ENCODE measurements around the gene EIF4B. TPM values are rescaled to one million over a fixed set of nuclear protein-coding genes. Genes with fewer than 3 reads are reported as not detected.

EIF4B gene
- total and polyA plus RNA-seq, 2 donors (not counting 1 experiment from before 2014, with no cell fraction given) = 252 to 674 TPM

DNA sequence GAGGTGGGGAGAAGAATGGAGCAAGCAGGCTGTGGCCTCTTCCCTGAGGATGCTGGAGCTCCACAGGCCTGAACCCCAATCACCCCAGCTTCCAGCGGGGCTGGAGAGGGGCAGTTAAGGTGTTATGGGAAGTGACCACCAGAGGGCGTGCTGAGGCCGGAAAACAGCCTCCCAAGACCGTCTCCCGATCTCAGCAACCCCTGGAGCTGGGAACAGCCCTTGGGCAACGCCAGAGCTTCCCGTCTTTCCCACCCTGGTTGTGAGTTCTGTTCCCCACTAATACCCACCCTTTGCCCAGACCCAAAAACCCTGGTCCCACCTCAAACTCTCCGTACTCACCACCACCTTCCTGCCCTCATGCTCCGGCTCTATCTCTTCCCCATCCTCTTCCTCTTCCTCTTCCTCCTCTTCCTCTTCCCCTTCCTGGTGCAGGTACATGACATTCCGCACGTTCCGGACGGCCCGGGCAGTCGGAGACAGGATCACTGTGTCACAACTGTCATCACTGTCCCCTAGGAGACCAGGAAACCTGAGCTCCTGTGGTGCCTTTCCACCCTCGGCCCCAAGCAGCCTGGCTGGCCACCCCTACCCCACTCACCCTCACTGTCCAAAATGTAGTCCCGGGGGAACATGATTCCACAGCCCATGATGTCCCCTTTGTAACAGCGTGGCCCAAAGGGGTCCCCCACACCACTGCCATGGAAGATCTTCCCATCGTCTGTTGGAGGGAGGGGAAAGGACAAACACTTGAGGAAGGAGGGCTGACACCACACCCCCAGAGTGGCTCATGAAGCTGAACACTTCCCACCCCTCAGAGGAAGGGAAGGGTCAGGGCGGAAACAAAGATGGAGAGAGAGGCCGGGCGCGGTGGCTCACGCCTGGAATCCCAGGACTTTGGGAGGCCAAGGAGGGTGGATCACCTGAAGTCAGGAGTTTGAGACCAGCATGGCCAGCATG, 60.0 kb downstream of the EIF4B start:
- Mint-ChIP-seq H3K4me1 (peaks cover 5% of the 10 kb centered on the region), H3K27me3 (no peaks in the 10 kb centered on the region), H3K4me3 (no peak overlapping the region), H3K9me3 (ENCODE audit: insufficient read depth) (no peaks in the 10 kb centered on the region), H3K27ac (peak overlapping the region; percentile 26)
- H3K9me3 ChIP-seq (ENCODE audit: control extremely low read depth in 1 of 3, control insufficient read depth in 2 of 3, insufficient read depth in 1 of 3, low read length in 2 of 3) = peaks cover 0 to 3% (median 0%) of the 10 kb centered on the region in 3 donors
- intact Hi-C loops (cut with micrococcal nuclease) = loop anchor here (1.0 to 5.0 kb wide), 3 partner anchors 13 to 131 kb away; partner anchors contain the start of gene SPRYD3
- H3K36me3 ChIP-seq (replicated peaks in 1 of 2; ENCODE audit: control extremely low read depth in 1 of 2, control insufficient read depth in 1 of 2, extremely low read depth in 1 of 2, insufficient read depth in 2 of 2, low read length in 1 of 2) = peaks cover 0 to 63% of the 10 kb centered on the region in 2 experiments
- no peak overlapping the region for H3K9ac ChIP-seq (ENCODE audit: low read length)
- no peak overlapping the region for H3K4me2 ChIP-seq (replicated peaks; ENCODE audit: low read depth, low read length, poor library complexity, severe bottlenecking)
- ATAC-seq (ENCODE audit: low read depth) (peak; percentile 75), DNase-seq (peak; percentile 77)
- POLR2A ChIA-PET = interaction anchor here (0.5 to 2.6 kb wide), 3 partner anchors 13 to 131 kb away, joined by 3 to 7 read pairs (median 5); partner anchors contain the start of gene SPRYD3
- no peaks in the 10 kb centered on the region for H3K27me3 ChIP-seq (replicated peaks in 1 of 4; ENCODE audit: control extremely low read depth in 1 of 4, control insufficient read depth in 3 of 4, insufficient read depth in 4 of 4, low read length in 3 of 4)
- CTCF ChIA-PET = interaction anchor here (0.6 to 14.1 kb wide), 34 partner anchors 10 to 703 kb away, joined by 3 to 344 read pairs (median 5); partner anchors contain the start of genes AAAS, CSAD, EIF4B and IGFBP6
- no peak overlapping the region for H3K27ac ChIP-seq (ENCODE audit: low read length in 2 of 2)
- TF ChIP-seq CTCF (IDR thresholded peaks at IDR 0.05) (peak; percentile 87), EZH2 (IDR thresholded peaks at IDR 0.05; ENCODE audit: borderline replicate concordance, insufficient read depth, low read depth, low read length, poor library complexity, severe bottlenecking) (no peak)
- H2AFZ ChIP-seq (ENCODE audit: insufficient read depth, low read depth, low read length, poor library complexity, severe bottlenecking) = no peak overlapping the region
- 43% methylated on average over 16 of the region's 24 CpGs for WGBS (ENCODE audit: insufficient coverage)
- peaks cover 0 to 2% of the 10 kb centered on the region in 2 donors for H3K4me1 ChIP-seq (ENCODE audit: control insufficient read depth in 2 of 2, insufficient read depth in 2 of 2, low read length in 2 of 2)
- H4K20me1 ChIP-seq (ENCODE audit: control insufficient read depth, insufficient read depth, low read length, poor library complexity, severe bottlenecking) = peaks cover 28% of the 10 kb centered on the region
- no peaks in the 10 kb centered on the region for H3K79me2 ChIP-seq (ENCODE audit: control insufficient read depth, insufficient read depth, low read length)
- no peak overlapping the region for H3K4me3 ChIP-seq (ENCODE audit: control extremely low read depth in 1 of 5, extremely low read depth in 1 of 5, insufficient read depth in 1 of 5, low read depth in 2 of 5, low read length in 4 of 5)
